ENCODE data around the gene CORO1C.
"Not testable (repeated sequence)": the region's sequence is repeated elsewhere in the genome, so short reads cannot be mapped to it uniquely, and the experiment has no call there.

CORO1C gene

DNA sequence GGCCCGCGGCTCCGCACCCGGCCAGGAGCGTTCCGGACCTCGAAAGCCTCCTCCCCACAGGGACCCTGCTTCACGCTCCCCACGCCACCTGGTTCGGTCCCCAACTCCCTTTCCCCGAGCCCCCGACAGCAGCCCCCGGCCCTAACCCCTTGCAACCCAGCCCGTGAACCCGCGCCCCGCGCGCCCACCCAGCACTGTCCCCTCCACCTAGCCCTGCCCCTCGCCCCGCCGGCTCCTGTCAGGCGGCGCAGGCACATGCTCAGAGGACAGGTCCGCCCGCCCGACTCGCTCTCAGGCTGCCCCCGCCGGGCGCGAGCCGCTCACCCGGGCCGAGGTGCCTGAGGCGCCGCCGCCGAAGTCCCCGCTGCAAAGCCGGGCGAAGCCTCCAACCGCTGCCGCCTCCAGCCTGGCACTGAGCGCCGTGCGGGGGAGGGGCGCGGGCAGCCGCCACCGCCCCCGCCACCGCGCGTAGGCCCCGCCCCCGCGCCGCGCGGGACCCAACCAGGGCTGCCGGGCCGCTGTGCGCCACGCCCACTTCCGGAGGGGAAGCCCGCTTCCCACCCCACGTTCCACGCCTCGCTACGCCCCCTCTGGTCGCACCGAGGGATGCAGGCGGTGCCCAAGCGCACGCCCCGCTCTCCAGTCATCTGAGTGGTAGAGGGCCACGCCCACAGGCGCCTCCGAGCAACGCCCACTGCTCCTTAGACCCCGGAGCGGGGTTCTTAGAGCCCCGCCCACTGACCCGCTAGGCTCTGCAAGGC is at the start of gene CORO1C:
TSS of gene CORO1C (minus strand) at position 414 of the 761 bp plus-strand sequence. CDS start 30,200 bp downstream, outside the sequence.
- peak; percentile 87 to 89 for DNase-seq (ENCODE audit: low read depth in 2 of 2)

DNA sequence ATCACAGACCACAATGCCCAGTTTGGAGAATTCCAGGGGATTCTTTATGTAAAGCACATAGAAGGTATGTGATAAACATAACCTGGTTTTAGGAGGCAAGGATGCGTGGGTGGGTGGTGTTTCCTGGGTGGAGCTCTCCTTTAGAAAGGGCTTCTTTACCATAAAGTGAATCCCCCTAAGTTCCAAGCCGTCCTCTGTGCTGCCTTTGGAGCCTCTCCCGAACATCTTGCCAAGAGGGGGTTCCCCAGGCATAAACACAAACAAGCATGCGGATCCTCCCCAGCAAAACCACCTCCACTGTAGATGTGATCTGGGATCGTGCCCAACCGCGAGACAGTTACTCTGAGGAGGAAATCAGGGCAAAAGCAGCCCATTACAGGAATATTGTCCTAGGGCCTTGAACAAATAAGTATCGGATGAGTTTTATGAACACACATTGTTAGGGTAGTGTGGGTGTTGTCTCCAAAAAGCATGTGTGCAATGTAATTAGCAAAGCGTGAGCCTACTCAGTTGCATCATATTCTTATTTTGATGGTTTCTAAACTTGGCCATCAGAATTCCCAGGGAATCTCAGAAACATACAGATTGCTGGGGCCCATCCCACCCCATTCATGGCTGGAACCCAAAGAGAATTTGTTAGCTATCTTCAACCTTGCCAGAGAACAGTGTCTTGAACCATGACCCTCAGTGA is 48.8 kb upstream of the CORO1C start:
- DNase-seq (ENCODE audit: low read depth in 2 of 2), result no peak

DNA sequence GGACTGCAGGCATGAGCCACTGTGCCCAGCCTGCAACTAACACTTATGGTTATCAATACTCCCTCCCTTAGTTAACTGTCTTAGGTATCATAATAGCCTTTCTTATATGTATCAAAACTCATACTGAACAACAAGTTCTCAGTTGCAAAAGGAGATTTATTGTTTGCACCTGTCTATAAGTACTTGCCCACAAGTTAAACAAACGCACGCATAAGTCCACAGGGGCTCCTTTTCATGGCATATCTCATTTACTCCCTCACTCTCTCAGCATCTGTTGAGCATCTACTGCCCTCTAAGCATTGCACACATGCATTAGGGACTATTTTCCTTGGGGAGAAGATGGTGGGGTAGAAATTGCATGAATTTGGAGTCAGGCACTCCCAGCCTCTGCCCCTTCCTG is 46.7 kb upstream of the CORO1C start:
- DNase-seq (ENCODE audit: low read depth in 2 of 2), result no peak

DNA sequence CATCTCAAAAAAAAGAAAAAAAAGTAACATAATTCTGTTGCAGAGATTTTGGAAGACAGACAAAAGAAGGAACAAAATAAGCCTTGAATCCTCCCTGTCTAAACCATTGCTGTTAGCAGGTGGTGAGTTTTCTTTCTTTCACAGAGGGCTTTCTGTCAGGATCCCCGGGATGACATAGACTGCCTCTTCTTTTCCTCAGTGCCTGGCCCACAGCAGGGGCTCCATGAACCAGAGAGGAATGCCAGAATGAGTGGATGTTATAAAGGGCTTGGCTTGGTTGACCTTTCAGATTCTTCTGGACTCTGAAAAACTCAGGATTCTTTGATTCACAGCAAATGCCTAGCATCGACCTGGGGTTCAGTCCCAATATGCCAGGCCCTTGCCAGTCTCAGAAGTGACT is 45.8 kb upstream of the CORO1C start:
- DNase-seq (ENCODE audit: low read depth in 2 of 2), result no peak

DNA sequence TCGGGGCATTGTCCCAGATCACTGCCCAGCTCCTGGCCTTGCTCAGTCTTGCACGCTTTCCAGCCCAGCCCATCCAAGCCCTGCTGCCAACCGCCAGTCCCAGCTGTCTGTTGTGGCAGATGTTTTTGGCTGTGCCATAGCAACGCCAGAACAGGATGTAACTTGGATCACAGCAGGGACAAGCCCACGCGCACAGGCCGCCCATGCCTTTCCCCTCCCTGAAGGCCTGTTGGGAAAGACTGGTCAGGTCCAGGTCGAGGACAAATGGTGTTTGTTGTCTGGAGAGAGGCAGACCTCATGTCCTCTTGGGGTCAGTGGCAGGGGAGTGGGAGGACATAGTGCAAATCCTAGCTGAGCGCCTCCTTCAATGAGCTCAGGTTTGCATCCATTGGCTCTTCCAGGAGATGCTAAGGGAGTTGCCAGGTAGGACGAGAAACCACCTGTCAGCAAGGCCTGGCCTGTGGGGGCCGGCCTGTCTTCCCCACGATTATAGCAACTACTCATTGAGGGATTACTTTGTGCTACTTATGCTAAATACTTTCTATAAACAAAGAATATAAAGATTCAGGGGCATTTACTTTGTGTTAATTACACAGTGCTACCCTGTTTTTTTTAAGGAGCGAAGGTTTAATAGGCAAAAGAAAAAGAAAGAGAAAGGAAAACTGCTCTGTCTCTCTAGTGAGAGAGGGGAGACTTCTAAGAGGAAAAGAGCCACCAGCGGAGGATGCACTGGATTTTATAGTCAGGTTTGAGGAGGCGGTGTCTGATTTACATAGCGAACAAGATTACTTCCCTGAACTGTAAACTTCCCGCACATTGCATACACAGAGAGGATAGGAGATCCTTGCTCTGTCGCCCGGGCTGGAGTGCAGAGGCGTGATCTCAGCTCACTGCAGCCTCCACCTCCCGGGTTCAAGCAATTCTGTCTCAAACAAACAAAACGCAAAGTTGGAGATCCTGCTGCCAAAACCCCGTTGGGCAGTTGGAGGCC is 42.8 kb upstream of the CORO1C start:
- no peak for DNase-seq (ENCODE audit: low read depth in 2 of 2)

DNA sequence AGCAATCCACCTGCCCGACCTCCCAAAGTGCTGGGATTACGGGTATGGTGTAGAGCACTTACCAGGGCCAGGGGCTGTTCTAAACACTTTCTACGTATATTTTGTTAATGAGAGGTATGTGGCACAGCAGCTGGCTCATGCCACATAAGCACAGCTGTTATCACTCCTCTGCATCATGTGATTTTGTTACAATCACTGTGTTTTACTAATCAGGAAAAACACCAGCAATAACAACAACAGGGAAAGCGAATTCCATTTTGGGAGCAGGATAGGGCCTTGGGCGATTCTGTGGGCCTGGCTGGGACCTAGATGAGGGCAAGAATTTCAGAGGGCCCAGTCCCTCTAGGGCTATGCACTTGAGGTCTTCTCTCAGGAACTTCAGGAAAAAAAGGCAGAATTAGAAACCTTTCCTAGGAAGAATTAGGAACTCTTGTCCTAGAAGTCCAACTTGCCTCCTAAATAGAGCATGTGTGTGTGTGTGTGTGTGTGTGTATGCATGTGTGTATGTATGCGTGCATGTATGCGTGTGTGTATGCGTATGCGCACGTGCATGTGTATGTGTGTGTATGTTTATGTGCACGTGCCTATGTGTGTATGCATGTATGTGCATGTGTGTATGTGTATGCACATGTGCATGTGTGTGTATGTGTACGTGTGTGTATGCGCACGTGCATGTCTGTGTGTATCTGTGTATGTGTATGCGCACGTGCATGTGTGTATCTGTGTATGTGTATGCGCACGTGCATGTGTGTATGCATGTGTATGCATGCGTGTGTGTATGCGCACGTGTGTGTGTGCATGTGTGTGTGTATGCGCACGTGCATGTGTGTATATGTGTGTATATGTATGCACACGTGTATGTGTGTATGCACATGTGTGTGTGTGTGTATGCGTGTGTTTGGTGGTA is 41.8 kb upstream of the CORO1C start:
- no peak for DNase-seq (ENCODE audit: low read depth in 2 of 2)

DNA sequence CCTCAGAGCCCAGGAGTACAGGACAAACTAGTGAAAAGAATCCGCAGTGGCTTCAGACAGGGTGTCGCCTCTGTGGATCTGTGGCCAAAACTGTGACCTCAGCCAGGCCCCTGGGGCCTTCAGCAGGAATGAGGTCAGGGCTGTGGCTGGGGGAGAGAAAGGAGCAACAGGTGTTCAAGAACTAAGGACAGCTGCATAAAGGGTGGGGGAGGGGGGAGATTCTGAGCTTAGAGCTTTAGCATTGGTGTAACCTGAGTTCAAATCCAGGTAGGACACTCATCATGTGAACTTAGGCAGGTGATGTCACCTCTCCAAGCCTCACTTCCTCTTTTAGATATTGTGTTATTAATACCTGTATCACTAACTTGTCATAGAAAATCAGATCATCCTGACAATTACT is 40.9 kb upstream of the CORO1C start:
- DNase-seq (ENCODE audit: low read depth in 2 of 2), result no peak

DNA sequence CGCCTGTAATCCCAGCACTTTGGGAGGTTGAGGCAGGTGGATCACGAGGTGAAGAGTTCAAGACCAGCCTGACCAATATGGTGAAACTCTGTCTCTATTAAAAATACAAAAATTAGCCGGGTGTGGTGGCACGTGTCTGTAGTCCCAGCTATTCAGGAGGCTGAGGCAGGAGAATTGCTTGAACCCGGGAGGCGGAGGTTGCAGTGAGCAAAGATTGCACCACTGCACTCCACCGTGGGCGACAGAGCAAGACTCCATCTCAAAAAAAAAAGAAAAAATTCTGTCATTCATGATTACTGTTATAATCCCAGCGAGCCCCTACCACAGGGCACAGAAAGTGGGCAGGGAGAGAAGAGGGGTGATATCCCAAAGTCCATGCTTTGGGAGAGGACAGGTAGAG is 40.5 kb upstream of the CORO1C start:
- not testable (repeated sequence) for DNase-seq (ENCODE audit: low read depth in 2 of 2)

DNA sequence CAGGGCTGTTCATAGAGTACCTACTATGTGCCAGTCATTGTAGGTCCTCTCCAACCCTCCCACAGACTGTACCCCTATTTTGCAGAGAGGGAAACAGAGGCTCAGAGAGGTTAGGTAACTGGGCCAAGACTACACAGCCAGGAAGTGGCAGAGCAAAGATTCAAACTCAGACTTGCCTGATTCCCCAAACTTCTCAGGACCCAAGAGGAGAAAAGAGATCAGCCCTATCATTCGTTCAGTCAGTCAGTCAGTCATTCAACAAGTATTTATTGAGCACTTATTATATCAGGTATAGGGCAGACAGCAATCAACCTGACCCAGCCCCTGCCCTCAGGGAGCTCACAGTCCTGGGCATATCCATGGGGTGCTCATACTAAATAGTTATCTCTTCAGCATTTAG is 39.6 kb upstream of the CORO1C start:
- DNase-seq (ENCODE audit: low read depth in 2 of 2), result no peak

DNA sequence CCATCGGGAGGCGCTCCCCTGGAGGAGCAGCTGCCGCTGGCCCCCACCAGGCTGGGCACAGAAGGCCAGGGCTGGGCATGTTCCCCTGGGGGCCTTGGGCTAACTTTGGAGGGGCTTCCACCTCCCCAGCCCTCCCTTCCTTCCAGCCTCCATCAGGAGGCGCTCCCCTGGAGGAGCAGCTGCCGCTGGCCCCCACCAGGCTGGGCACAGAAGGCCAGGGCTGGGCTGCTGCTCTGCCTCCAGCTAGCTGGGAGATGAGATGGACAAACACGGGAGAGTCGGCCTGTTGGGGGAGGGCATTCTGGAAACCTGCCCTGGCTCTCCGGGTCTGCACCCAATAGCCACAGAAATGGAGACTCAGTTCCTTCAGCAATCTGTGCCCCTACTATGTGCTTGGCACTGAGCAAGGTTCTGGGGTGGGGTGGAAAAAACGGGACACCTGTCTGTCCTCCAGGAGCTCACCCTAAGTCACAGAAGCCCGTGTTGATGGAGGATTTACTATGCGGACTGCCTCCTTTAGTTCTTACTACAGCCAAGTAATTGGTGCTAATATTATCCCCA is 39.0 kb upstream of the CORO1C start:
- DNase-seq (ENCODE audit: low read depth in 2 of 2), result no peak

DNA sequence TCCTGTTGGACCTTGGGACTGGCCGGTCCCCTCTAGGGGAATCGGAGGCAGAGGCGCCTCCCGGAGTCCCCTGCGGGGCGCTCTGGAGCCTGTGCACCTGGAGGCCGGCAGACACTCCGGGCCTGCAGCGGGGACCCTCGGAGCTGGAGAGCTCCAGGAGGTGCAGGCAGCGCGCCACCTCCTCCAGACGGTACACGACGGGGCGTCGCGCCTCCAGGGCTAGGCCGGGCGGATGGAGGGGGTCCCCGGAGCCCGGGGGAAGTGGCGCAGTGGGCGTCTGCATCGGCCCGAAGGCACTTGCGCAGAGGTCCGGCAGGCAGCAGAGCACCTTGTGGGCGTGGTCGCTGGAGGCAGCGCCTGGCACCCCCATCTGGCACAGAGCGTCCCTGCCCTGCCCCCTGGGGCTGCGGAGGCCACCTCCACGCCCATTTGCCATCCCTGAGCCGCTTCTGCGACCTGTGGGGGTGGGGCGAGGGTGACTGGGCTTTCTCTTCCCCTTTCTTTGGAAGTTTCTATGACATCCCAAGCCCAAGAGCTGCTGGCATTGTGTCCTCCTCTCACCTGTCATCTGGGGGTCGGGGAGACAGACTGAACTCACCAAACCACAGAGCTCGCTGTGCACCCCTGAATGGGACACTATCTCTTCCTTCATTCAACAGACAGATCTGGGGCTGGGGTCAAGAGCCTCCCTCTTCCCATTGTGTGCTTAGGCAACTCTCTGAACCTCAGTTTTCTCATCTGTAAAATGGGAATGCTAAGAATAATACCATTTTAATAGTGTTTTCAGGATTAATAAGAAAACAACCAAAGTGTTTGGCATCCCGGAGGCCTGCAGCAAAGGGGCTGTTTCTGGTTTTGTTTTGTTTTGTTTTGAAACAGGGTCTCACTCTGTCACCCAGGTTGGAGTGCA is 37.5 kb upstream of the CORO1C start:
- DNase-seq (ENCODE audit: low read depth in 2 of 2), result no peak

DNA sequence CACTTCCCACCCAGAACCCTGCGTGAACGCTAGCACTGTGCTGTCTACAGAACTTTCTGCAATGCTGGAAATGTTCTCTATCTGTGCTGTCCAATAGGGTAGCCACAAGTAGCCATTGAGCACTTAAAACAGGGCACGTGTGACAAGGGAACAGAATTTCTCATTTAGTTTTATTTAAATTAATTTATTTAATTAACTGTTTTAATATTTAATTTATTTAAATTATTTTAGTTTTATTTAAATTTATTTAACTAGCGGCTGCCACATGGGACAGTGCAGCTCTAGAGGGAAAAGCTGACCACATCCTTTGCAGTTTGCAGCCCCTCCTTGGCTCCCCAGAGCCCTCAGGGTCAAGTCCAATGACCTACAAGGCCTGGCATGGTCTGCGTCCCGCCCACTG is 35.0 kb upstream of the CORO1C start:
- DNase-seq (ENCODE audit: low read depth in 2 of 2), result no peak

DNA sequence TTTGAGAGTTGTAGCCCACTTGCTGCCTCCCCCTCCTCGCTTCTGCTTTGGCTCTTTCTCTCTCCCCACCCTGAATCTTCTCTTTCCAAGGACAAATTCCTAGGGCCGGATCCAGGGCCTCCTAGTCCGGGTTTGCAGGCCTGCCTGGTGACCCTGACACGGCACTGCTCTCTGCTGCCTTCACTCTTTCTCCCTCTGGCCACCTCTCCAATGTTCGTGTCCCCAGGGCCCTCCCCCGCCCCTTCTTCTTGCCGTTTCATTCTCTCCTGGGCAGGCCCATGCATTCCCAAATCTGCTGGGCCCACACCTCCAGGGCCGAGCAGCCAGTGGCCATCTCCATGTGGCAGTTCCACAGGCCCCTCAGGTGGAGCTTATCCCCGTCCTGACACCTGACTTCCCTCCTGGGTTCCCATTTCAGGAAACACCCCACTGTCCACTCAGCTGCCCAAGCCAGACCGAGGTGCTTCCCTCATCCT is 34.0 kb upstream of the CORO1C start:
- DNase-seq (ENCODE audit: low read depth in 2 of 2), result no peak

DNA sequence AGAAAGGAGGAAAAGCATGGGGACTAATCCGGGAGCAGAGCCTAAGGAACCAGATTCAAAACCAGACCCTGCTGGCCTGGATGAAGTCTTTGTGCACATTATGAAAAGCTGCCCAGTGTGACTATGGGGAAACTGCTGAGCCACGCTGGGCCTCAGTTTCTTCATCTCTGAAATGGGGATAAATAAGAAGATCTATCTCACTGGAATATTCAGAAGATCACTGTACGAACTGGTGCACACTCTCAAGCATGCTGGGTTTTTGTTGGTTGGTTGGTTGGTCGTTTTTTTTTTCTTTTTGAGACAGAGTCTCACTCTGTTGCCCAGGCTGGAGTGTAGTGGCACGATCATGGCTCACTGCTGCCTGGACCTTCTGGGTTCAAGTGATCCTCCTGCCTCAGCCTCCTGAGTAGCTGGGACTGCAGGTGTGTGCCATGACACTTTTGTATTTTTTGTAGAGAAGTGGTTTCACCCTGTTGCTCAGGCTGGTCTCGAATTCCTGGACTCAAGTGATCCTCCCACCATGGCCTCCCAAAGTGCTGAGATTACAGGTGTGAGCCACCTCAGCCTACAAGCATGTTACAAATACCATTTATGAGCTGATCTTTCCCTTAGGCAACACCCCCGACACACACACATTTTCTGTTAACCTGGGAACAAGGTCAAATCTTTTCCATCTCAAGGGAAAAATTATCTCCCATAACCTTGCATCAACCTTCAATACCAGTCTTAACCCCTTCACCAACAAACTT is 33.4 kb upstream of the CORO1C start:
- no peak for DNase-seq (ENCODE audit: low read depth in 2 of 2)

DNA sequence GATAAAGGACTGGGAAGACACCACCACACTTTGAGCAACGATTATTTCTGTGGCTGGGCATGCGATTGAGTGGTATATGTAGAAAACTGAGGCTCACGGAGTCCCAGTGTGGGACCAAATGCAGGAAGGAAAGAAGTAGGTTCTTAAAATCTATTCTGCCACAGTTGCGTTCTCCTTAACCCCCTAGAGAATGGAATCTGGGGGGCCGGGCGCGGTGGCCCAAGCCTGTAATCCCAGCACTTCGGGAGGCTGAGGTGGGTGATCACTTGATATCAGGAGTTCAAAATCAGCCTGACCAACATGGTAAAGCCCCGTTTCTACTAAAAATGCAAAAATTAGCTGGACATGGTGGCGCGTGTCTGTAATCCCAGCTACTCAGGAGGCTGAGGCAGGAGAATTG is 29.9 kb upstream of the CORO1C start:
- DNase-seq (ENCODE audit: low read depth in 2 of 2), result no peak

DNA sequence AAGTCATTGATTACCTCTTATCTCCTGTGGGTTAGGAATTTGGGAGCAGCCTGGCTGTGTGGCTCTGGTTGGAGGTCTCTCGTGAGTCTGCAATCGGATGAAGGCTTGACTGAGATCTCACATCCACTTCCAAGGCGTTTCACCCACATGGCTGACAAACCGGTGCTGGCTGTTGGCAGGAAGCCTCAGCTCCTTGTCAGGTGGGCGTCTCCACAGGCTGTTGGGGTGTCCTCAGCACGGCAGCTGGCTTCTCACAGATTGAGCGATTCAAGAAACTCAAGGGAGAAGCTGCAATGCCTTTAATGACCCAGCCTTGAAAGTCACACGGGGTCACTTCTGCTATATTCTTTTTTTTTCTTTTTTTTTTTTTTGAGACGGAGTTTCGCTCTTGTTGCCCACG is 28.6 kb upstream of the CORO1C start:
- no peak for DNase-seq (ENCODE audit: low read depth in 2 of 2)

DNA sequence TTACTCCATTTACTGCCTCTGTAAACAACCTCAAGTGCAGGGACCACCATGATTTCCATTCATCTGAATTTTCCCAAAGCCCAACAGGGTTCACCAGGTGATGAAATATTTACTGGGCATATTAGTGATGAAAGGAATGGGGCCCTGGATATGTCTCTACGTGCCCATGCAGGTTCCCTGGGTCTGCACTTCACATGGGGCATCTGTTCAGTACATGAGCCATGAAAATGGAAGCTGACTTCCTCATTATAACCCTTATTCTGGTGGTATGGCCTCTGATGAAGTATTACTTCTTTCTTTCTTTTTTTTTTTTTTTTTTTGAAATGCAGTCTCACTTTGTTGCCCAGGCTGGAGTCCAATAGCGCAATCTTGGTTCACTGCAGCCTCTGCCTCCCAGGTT is 26.5 kb upstream of the CORO1C start:
- no peak for DNase-seq (ENCODE audit: low read depth in 2 of 2)

DNA sequence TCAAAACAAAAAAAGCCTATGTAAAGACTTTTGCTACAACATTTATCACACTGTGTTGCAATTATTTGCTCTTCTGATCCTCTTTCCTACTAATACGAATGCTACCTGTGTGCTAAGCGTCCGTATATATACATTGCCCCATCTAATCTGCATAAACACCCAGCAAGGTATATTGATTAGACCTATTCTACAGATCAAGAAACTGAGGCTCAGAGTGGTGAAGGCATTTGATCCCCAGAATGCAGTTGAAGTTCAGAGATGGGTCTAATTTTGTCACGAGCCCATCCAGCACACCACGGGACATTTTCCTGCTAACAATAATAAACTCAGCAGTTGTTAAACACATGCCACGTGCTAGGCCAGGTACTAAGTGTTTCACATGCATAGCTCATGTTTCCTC is 25.1 kb upstream of the CORO1C start:
- DNase-seq (ENCODE audit: low read depth in 2 of 2), result no peak

DNA sequence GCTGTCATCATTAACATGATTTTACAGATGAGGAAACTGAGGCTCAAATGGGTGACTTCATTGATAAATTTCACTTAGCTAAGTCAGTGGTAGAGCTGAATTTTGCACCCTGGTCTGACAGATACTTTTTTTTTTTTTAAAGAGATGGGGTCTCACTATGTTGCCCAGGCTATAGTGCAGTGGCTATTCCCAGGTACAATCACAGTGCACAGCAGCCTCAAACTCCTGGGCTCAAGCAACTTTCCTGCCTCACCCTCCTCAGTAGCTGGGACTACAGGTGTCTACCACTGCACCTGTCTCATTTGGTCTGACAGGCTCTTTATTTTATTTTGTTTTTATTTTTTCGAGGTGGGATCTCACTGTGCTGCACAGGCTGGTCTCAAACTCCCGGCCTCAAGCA is 24.2 kb upstream of the CORO1C start:
- no peak for DNase-seq (ENCODE audit: low read depth in 2 of 2)
